GM18508 (cell line): ENCODE data around the gene UGT1A10.

Experiments used
- ATAC-seq: cut with Tn5 transposase; IDR thresholded peaks from one replicate; pipeline ENCODE4 v1.9.1; 2021; ENCODE audit warnings: moderate number of reproducible peaks; ENCODE audit not compliant: insufficient read depth, unreplicated experiment

UGT1A10 gene

GRCh38 chr2:233799087-233799665 lies 162.9 kb downstream of the UGT1A10 start:
- no peak for ATAC-seq

- ATAC-seq: no peak
Observed at GRCh38 chr2:233799716-233800115, 163.5 kb downstream of the UGT1A10 start.

DNA sequence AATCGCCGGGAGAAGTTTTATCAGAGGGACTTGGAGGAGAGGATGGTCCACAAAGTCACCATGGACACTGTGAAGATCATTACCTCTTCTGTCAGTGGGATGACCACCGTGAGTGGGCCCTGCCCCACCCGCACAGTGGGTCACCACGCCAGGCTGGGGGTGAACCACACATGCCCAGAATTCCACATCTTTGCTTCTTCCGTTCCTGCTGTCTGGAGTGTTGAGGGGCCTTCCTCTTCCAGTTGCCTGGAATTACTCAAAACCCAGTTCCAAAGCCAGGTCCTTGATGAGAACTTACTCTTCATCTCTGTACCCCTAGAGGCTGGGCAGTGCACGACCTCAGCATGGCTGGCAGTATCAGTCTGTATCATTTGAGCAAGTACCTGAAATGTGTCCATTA lies 164.0 kb downstream of the UGT1A10 start:
- no peak for ATAC-seq

DNA sequence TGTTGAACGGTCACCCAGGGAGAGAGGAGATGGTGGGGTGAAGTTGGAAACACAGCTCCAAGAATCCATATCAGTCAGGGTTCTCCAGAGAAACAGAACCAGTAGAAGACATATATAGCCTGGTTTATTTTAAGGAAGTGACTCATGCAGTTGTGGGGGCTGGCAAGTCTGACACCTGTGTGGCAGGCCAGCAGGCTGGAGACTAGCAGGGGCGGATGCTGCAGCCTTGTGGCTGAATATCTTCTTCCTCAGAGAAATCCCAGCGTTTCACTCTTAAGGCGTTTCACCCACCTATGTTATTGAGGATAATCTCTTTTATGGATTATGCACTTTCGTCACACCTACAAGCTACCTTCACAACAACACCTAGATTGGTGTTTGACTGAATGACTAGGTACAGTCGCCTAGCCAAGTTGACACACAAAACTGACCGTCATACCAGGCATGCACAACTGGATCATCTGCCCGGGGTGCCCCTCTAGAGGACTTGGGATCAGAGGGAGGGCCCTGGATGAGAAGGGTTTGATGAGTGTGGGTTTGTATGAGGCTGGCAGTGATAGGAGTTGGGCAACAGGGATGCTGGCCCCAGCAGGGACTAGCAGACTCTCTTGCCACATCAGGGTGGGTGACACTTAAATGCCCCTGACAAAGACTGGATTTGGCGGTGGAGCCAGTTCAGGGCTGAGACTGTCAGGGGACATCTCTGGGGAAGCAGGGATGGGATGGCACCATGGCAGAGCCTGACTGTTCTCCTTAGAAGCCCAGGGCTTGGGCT lies 165.3 kb downstream of the UGT1A10 start:
- ATAC-seq: no peak

DNA sequence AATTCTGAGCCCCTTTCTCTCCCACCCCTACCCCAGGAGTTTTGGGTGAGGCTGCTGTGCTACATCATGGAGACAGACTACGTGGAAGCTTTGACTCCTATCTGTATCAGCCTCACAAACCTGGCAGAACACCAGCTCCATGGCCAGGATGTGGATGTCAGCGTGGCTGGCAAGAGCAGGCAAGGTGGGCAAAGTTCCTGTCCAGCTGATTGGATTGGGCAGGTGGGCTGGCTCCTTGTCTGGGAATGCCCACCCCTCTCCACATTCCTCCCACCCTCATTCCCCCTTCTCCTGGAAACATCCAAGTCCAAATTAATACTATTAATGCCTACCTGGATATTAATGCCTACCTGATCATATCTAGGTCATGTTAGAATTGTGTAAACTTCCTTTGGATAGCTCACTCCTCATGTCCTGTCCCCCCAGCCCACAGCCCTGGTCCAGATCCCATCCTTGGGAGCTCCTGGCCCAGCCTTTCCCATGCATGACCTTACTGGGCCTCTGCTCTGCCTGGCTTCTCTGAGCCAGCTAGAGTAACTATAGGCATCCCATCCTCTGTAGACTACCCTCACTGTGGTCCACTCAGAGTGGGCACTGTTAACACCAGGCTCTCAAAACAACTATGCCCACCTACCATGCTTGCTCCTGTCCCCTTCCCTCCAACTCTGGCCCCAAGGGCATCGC lies 166.0 kb downstream of the UGT1A10 start:
- no peak for ATAC-seq

- ATAC-seq: no peak
Observed at GRCh38 chr2:233803292-233803911, 167.2 kb downstream of the UGT1A10 start.

- ATAC-seq: no peak
Observed at GRCh38 chr2:233803994-233804393, 167.7 kb downstream of the UGT1A10 start.

GRCh38 chr2:233807215-233807865 lies 171.1 kb downstream of the UGT1A10 start:
- no peak for ATAC-seq

DNA sequence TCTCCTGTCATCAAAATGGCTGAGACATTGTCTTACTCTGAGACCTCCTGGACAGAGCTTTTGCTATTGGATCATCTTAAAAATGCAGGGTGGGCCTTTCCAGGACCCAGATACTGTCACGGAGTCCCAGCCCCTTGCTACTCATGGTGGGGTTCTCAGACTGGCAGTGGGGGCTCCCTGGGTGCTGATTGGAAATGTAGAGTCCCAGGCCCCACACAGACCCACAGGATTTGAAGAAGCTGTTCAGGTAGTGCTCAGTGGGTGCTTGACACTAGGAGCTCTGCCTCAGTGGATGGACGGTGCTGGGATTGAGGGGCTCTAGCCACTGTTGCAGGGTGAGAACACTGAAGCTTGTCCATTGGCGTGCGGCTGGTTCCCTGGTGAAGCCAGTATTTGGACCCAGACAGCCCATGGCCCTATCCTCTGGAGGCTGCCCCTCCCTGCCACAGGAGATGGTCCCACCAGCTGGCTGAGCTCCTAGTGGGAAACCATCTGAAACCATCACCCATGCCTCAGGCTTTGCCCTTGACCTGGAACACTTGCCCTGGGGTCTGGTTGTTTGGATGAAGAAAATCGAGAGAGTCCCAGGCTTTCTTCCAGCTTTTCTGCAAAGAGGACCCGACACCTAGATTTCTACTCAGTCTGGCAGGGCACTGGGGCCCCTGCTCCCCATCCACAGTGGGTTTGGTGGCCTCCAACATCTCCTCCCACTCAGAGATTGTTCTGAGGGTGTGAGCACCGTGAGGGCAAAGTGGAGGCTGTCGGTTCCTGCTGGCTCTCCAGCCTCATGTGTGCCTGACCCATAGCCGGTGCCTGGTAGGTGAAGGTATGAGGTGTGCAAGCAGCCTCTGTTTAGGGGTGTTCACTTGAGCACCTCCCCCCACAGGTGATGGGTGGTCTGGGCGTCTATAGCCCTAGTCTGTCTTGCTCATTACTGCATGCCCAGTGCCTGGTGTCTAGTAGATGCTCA lies 172.0 kb downstream of the UGT1A10 start:
- no peak for ATAC-seq

DNA sequence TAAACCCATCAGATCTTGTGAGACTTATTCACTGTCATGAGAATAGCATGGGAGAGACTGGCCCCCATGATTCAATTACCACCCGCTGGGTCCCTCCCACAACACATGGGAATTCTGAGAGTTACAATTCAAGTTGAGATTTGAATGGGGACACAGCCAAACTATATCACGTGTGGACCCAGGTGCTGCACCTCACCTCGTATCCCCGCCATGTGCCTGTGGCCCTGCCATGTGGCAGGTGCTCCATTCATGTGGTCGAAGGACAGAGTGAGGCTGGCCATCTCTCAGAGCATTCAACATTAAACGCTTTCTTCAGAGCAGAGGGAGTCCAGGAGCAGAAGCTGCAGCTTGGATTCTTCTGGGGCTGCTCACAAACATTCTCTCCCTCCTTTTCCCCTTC lies 174.1 kb downstream of the UGT1A10 start:
- no peak for ATAC-seq

DNA sequence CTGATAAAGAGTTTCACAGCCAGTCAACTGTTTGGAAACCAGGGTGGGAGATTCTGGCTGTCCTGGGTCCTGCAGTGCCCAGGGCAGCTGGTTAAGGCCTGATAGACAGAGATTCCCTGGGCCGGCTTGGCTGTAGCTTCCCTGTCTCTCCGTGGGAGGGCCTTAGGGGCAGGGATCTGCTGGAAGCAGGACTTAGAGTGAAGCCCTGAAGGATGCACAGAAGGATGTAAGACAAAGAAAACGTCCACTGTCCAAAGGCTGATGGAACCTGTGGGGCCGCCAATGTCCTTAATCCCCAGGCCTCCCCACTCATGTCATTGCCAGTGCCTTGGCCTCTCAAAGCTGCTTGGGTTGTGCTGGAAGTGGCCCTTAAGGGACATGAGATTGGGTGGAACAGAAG lies 174.8 kb downstream of the UGT1A10 start:
- ATAC-seq: no peak

GRCh38 chr2:233811732-233812131 lies 175.5 kb downstream of the UGT1A10 start:
- no peak for ATAC-seq

- no peak for ATAC-seq
Observed at GRCh38 chr2:233813236-233814055, 177.2 kb downstream of the UGT1A10 start.

DNA sequence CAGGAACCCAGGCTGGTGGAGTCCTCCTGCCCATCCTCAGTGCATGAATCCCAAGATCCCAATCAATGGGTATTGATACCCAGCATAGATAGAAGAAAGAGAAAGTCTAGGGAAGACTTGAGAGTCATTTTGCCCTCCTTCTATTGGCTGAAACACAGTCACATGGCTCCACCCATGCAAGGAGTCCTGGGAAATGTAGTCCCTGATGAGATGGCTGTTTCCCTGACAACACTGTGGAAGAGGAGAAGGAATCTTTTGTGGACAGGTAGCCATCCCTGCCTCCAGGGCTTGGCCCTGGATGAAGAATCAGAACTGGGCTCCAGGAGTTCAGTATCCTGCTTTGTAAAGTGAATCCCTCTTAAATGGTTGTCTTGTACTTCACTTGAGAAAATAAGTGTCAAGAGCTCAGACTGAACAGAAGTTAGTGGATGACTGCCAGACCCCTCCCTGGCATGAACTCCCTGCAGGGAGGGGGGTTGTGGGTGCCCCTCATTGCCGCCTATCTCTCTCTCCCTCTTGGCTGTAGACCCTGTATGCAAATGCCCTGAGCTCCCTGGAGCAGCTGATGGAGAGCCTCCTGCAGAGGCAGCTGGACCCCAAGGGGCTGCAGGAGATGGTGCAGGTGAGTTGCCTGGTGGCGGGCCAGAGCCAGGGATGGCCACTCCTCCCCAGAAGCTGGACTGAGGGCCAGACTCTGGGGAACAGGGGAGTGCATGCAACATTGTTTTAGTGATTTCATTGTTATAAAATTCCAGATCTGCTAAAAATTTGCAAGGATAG lies 178.0 kb downstream of the UGT1A10 start:
- ATAC-seq: no peak

DNA sequence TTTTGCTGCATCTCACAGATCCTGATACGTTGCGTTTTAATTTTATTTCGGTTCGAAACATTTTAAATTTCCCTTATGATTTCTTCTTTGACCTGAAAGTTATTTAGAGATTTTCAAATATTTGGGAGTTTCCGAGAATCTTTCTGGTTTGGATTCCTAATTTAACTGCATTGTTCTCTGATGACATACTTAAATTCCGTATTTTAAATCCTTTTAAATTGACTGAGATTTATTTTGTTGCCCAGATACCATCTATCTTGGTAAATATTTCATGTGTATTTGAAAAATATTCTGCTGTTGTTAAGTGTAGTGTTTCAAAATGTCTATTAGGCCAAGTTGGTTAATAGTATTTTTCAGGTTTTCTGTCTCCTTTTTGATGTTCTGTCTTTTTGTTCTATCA lies 179.6 kb downstream of the UGT1A10 start:
- no peak for ATAC-seq

DNA sequence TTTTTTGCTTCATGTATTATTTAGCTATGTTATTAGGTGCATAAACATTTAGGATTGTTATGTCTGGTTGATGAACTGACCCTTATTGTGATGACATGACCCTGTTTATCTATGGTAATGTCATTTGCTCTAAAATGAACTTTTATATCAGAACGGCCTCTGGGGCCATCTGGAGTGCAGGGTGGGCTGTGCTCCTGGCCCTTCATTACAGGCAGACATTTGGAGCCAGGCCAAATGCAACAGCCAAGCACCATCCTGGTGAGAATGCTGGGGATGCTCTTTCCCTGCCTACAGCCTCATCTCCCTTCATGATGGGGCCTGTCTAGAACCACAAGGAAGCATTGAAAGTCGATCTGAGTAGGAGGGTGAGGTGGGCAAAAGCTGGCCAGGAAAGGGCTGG lies 180.1 kb downstream of the UGT1A10 start:
- no peak for ATAC-seq

DNA sequence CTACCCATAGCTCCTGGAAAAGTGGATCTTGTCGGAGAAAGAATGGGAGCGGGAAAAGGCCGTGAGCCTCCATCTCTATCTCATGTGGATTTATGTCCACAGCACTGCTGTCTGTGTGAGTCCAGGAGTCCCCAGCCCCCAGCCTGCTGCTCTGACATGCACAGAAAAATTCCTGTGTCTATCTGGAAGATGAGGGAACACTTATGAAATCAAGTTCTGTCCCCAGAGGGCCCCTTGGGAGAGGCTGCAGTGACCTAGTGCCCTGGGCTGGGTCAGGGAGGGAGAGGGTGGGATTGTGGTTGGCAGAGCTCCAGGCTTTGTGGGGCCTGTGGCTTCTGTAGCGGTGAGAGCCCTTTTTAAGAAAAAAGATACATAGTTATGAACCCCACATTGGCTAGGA lies 180.5 kb downstream of the UGT1A10 start:
- no peak for ATAC-seq

DNA sequence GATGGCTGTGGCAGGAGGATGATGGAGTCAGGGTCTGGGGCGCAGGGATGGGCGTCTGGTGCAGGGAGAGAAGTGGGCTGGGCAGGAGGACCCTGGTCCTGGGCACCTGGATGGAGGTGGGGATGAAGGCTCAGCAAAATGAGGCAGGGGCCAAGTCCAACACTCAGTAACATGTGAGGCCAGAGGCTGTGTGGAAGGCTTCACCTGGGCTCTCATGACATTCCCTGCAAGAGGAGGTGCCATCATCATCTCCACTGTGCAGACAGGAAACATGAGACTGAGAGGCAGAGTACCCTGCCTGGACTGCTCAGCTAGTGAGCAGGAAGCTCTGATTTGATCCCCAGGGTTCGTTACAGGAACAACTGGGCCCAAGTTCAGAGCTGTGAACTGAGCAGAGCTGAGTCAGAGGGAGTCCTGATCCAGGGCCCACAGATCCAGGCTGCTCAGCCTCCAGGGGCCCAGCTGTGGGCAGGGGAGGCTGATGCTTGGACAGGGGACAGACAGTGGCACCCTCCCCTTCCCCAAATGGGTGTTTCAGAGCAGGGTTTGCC lies 181.2 kb downstream of the UGT1A10 start:
- no peak for ATAC-seq
